Measurements from ENCODE around the gene PRDX5.

PRDX5 gene

GRCh38 chr11:64359712-64360445 is 42.0 kb downstream of the PRDX5 start:
- in situ Hi-C loops (cut with MboI; ENCODE audit: low pct_unique_long_range_greater_than_20kb, low sequenced_read_pairs, unreplicated experiment) = no loop called here
- DNase-seq (ENCODE audit: low spot score) = no peak
- TF ChIP-seq CTCF (IDR thresholded peaks at IDR 0.05; ENCODE audit: extremely low read depth, insufficient read depth, missing control alignments) = peak; percentile 46

- no peak for DNase-seq (ENCODE audit: low spot score)
- no peak for TF ChIP-seq CTCF (IDR thresholded peaks at IDR 0.05; ENCODE audit: extremely low read depth, insufficient read depth, missing control alignments)
- in situ Hi-C loops (cut with MboI; ENCODE audit: low pct_unique_long_range_greater_than_20kb, low sequenced_read_pairs, unreplicated experiment) = no loop called here
These were observed 42.6 kb downstream of the PRDX5 start for GRCh38 chr11:64360448-64360921.

GRCh38 chr11:64361659-64362058 is 43.7 kb downstream of the PRDX5 start:
- DNase-seq (ENCODE audit: low spot score) = no peak
- TF ChIP-seq CTCF (IDR thresholded peaks at IDR 0.05; ENCODE audit: extremely low read depth, insufficient read depth, missing control alignments) = no peak
- in situ Hi-C loops (cut with MboI; ENCODE audit: low pct_unique_long_range_greater_than_20kb, low sequenced_read_pairs, unreplicated experiment) = no loop called here

- no peak for DNase-seq (ENCODE audit: low spot score)
- in situ Hi-C loops (cut with MboI; ENCODE audit: low pct_unique_long_range_greater_than_20kb, low sequenced_read_pairs, unreplicated experiment) = no loop called here
- TF ChIP-seq CTCF (IDR thresholded peaks at IDR 0.05; ENCODE audit: extremely low read depth, insufficient read depth, missing control alignments) = no peak
These were observed 44.4 kb downstream of the PRDX5 start for GRCh38 chr11:64362339-64362738.

- in situ Hi-C loops (cut with MboI; ENCODE audit: low pct_unique_long_range_greater_than_20kb, low sequenced_read_pairs, unreplicated experiment) = no loop called here
- no peak for TF ChIP-seq CTCF (IDR thresholded peaks at IDR 0.05; ENCODE audit: extremely low read depth, insufficient read depth, missing control alignments)
These were observed 46.5 kb downstream of the PRDX5 start for GRCh38 chr11:64364435-64364834.

GRCh38 chr11:64364911-64365310 is 47.0 kb downstream of the PRDX5 start:
- in situ Hi-C loops (cut with MboI; ENCODE audit: low pct_unique_long_range_greater_than_20kb, low sequenced_read_pairs, unreplicated experiment) = no loop called here
- no peak for TF ChIP-seq CTCF (IDR thresholded peaks at IDR 0.05; ENCODE audit: extremely low read depth, insufficient read depth, missing control alignments)
- DNase-seq (ENCODE audit: low spot score) = no peak

More at GRCh38 chr11:64364435-64364834, 46.5 kb downstream of the PRDX5 start:
- peak; percentile 37 for DNase-seq (ENCODE audit: low spot score)
